Astrocyte of the spinal cord (primary cell): Measurements from ENCODE around the gene OR5H2.

Experiments
- DNase-seq: peaks from one replicate; pipeline ENCODE4 v3.0.0; 2011; ENCODE audit warnings: low read depth, low spot score
- H3K4me3 ChIP-seq: 2 replicates; pipeline ENCODE4 v1.5.1; 2011; ENCODE audit warnings: low read depth, mild to moderate bottlenecking, low read length, moderate library complexity
- in situ Hi-C: cut with HindIII; loops from 2 replicates; pipeline ENCODE4 v1.10.0; 2017; ENCODE audit warnings: low sequenced_read_pairs
- TF ChIP-seq, protein P1 (sequence below): IDR thresholded peaks from 2 replicates; pipeline ENCODE4 v1.5.1; 2012; ENCODE audit warnings: low read depth, mild to moderate bottlenecking, low read length, inconsistent platforms

Gene OR5H2

GRCh38 chr3:98291332-98291957, 9.1 kb downstream of the OR5H2 start:
- TF ChIP-seq, protein P1, sequence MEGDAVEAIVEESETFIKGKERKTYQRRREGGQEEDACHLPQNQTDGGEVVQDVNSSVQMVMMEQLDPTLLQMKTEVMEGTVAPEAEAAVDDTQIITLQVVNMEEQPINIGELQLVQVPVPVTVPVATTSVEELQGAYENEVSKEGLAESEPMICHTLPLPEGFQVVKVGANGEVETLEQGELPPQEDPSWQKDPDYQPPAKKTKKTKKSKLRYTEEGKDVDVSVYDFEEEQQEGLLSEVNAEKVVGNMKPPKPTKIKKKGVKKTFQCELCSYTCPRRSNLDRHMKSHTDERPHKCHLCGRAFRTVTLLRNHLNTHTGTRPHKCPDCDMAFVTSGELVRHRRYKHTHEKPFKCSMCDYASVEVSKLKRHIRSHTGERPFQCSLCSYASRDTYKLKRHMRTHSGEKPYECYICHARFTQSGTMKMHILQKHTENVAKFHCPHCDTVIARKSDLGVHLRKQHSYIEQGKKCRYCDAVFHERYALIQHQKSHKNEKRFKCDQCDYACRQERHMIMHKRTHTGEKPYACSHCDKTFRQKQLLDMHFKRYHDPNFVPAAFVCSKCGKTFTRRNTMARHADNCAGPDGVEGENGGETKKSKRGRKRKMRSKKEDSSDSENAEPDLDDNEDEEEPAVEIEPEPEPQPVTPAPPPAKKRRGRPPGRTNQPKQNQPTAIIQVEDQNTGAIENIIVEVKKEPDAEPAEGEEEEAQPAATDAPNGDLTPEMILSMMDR: no peak
- in situ Hi-C loops: no loop called here
- no peak overlapping the region for H3K4me3 ChIP-seq
- DNase-seq: no peak

DNA sequence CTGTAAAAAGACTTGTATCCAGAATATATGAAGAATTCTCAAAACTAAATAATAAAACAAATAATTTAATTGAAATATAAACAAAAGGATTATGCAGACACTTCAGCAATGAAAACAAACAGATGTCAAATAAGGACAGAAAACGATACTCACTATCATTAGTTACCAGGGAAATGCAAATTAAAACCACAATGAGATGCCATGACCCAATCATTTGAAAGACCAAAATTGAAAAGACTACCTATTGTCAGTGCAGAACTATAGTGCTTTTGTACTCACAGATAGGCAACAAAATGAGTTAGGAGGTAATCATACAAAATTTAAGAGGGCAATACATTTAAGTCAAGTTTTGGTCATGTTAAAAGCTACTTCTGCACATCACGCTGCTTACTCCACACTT, 39.8 kb downstream of the OR5H2 start:
- TF ChIP-seq, protein P1: no peak
- in situ Hi-C loops: no loop called here
- DNase-seq: no peak
- no peak overlapping the region for H3K4me3 ChIP-seq

DNA sequence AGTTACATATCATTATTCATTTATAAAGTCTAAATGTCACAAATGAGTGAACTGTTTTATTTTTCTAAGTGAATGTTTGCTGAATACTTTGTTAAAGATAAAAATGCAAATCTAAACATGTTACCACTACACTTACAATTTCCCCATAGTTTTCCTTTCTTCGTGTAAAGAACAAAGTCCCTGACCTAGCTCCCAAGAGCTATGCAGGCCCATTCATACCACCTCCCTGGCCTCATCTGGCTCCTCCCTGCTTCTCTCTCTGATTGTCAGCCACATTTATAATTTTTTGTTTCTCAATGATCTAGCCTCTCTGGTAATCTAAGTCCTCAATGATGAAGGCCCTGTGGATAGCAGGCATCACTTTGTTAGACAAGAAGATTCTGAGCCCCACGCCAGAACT, 40.4 kb downstream of the OR5H2 start:
- in situ Hi-C loops: no loop called here
- TF ChIP-seq, protein P1: no peak
- DNase-seq: no peak
- no peak overlapping the region for H3K4me3 ChIP-seq

DNA sequence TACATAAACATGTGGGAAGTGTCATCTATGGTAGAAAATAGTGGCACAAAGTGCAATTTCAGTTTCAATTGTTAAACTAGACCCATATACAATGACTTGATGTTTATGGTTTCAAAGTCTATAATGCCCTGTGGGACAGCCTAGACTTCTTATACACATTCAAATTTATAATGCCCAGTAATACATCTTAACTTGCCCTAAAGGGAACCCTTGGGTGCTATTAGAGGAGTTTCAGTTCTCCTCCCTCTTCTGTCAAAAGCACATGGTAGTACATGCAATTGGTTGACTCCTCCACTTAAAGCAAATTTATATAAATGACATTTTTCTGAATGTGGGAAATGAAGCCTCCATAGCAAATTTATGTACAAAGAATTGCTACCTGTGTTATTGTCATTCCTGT, 41.1 kb downstream of the OR5H2 start:
- H3K4me3 ChIP-seq: no peak overlapping the region
- TF ChIP-seq, protein P1: no peak
- in situ Hi-C loops: no loop called here
- no peak for DNase-seq

DNA sequence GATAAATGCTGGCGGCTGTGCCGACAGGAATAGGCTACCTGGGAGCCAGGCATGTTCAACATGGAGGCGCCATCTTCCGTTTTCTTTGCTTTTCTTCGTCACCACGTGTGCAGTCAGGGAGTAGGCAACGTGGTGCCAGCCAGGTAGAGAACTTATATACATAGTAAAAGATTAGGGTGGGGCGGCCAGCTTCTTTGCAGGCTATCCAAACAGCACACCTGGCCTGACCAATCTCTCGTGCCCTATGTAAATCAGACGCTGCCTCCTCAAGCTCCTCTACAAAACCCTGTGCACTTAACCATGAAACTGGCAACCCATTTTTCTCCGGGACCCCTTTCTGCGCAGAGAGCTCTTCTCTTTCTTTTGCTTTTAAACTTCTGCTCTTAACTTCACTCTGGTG, 42.8 kb downstream of the OR5H2 start:
- in situ Hi-C loops: no loop called here
- no peak for DNase-seq
- H3K4me3 ChIP-seq: no peak overlapping the region
- TF ChIP-seq, protein P1: no peak

GRCh38 chr3:98326105-98326893, 44.0 kb downstream of the OR5H2 start:
- no peak for DNase-seq
- no peak overlapping the region for H3K4me3 ChIP-seq
- in situ Hi-C loops: no loop called here
- TF ChIP-seq, protein P1: no peak
